OCI-LY3 (cell line): Measurements from ENCODE around the gene ADAMTS10.

Experiments
- CTCF ChIP-seq: fragments of 200-600, 300-600 bp; sonication (generic); IDR thresholded peaks from 2 replicates; pipeline ENCODE4 v1.5.1; 2014; ENCODE audit warnings: antibody characterized with exemption, low read length, low read depth
- EZH2phosphoT487 ChIP-seq: fragments of 200-600 bp; shearing (Covaris generic); IDR thresholded peaks from 2 replicates; pipeline ENCODE4 v1.6.1; 2018; ENCODE audit warnings: antibody characterized with exemption, mixed run types, low read depth

GRCh38 chr19:8584965-8585893 is 25.3 kb downstream of the ADAMTS10 start:
- TF ChIP-seq CTCF, result no peak
- no peak for TF ChIP-seq EZH2phosphoT487
